Measurements from ENCODE around the gene SCGB1A1. TPM values are rescaled to one million over a fixed set of nuclear protein-coding genes. Genes with fewer than 3 reads are reported as not detected.
A peak's percentile ranks its signal among the peaks of the same experiment; 100 is the strongest.

SCGB1A1 gene, protein sequence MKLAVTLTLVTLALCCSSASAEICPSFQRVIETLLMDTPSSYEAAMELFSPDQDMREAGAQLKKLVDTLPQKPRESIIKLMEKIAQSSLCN
- total RNA-seq (not detected), polyA plus RNA-seq (not detected)
- long read RNA-seq, donor 1: 0 reads
- long read RNA-seq, donor 2: 0 reads
- long read RNA-seq, donor 3: 0 reads

DNA sequence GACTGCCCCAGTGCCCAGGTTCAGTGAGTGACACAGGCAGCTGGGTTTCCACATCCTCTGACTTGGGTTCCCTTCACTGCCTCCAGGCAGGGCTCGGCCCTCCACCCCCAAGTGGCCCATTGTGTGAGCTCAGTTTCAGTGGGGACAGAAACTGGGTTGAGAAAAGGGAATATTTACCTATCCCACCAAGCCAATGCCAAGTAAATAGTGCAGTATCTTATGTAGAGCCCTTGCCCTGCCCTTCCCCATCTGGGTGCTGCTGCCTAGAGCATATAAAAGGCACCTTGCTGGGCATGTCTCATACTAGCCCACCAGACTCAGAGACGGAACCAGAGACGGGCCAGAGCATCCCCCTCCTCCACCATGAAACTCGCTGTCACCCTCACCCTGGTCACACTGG lies at the start of gene SCGB1A1:
Gene SCGB1A1 (plus strand): TSS at position 301 of the 400 bp plus-strand sequence. CDS start 63 bp downstream, at position 364.
- no peak for TF ChIP-seq POLR2A (IDR thresholded peaks at IDR 0.05)
- TF ChIP-seq, protein P1, sequence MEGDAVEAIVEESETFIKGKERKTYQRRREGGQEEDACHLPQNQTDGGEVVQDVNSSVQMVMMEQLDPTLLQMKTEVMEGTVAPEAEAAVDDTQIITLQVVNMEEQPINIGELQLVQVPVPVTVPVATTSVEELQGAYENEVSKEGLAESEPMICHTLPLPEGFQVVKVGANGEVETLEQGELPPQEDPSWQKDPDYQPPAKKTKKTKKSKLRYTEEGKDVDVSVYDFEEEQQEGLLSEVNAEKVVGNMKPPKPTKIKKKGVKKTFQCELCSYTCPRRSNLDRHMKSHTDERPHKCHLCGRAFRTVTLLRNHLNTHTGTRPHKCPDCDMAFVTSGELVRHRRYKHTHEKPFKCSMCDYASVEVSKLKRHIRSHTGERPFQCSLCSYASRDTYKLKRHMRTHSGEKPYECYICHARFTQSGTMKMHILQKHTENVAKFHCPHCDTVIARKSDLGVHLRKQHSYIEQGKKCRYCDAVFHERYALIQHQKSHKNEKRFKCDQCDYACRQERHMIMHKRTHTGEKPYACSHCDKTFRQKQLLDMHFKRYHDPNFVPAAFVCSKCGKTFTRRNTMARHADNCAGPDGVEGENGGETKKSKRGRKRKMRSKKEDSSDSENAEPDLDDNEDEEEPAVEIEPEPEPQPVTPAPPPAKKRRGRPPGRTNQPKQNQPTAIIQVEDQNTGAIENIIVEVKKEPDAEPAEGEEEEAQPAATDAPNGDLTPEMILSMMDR (IDR thresholded peaks at IDR 0.05): no peak
- ATAC-seq: no peak
- Histone ChIP-seq H3K27me3 (no peaks in the 10 kb centered on the region), H3K4me1 (peaks cover 0 to 14% (median 6%) of the 10 kb centered on the region in 12 donors), H3K4me3 (peak within 1 kb of the TSS in 1 of 12 donors; percentile 7), H3K36me3 (no peaks in the 10 kb centered on the region), H3K27ac (peak within 1 kb of the TSS in 9 of 12 donors; percentile 31 to 77 (median 59)), H3K9me3 (no peaks in the 10 kb centered on the region)
- 75 to 95% (median 85%) methylated on average over 4 of the region's 4 CpGs for WGBS, 4 donors
- DNase-seq: no peak
- intact Hi-C loops (cut with DNase I): no loop called here

DNA sequence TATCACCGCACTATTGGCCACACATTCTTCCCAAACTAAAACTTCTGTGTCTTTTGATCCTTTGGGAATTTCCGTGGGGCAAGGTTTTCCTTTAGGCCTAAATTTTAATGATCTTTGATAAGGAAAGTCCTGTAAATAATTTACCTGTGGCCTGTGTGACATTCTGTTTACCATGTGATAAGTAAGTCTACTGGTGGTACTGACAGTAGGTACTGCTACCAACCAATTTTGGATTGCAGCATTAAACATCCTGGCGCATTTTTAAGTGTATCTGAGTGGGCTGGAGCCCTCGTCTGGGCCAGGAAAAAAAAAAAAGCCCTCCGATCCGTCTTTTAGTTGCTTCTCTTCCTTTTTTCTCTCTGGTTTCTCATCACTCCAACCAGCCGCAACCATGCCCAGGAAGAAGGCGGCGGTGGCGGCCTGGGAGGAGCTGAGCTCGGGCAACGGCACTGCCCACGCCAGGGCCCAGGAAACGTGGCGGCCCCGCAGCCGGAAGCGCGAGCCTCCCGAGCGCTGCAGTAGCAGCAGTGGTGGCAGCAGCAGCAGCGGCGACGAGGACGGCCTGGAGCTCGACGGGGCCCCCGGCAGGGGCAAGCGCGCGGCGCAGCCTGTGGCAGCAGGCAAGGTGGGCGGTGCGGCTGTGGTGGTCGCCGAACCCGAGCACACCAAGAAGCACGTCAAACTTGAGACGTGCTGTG lies 47.9 kb upstream of the SCGB1A1 start:
- Histone ChIP-seq H3K27ac (peak overlapping the region in 1 of 12 donors; percentile 70), H3K36me3 (no peaks in the 10 kb centered on the region), H3K4me3 (peak overlapping the region in 1 of 12 donors; percentile 43), H3K4me1 (no peaks in the 10 kb centered on the region), H3K9me3 (peaks cover 0 to 3% (median 0%) of the 10 kb centered on the region in 12 donors), H3K27me3 (no peaks in the 10 kb centered on the region)
- DNase-seq: peak in 2 of 5 donors; percentile 45 to 57
- 67 to 83% (median 74%) methylated on average over 38 to 39 of the region's 39 CpGs for WGBS, 4 donors
- intact Hi-C loops (cut with DNase I): loop anchor here in 4 of 10 donors (5.0 to 10.0 kb wide), 3 partner anchors 196 to 576 kb away; partner anchors contain the start of genes FEN1 (in 1 of the 4) and TMEM258 (in 1 of the 4)
- TF ChIP-seq, protein P1 (IDR thresholded peaks at IDR 0.05): no peak
- TF ChIP-seq POLR2A (IDR thresholded peaks at IDR 0.05): no peak
- peak in 1 of 4 donors; percentile 22 for ATAC-seq

DNA sequence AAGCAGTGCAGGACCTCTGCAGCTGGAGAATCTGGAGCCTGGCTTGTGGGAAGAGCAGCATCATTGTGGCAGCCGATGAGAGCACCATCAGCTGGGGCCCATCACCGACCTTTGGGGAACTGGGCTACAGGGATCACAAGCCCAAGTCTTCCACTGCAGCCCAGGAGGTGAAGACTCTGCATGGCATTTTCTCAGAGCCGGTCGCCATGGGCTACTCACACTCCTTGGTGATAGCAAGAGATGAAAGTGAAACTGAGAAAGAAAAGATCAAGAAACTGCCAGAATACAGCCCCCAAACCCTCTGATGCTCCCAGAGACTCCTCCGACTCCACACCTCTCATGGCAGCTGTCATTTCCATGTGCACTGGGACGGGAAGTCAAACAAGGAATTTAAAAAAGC lies 46.0 kb upstream of the SCGB1A1 start:
- intact Hi-C loops (cut with DNase I): loop anchor here in 4 of 10 donors (5.0 to 10.0 kb wide), 3 partner anchors 198 to 578 kb away; partner anchors contain the start of genes FEN1 (in 1 of the 4) and TMEM258 (in 1 of the 4)
- Histone ChIP-seq H3K27me3 (no peaks in the 10 kb centered on the region), H3K4me1 (no peaks in the 10 kb centered on the region), H3K4me3 (no peak overlapping the region), H3K27ac (no peak overlapping the region), H3K9me3 (peaks cover 0 to 3% (median 0%) of the 10 kb centered on the region in 12 donors), H3K36me3 (no peaks in the 10 kb centered on the region)
- DNase-seq: no peak
- 84 to 92% (median 87%) methylated on average over 4 to 6 of the region's 6 CpGs for WGBS, 4 donors
- ATAC-seq: no peak
- no peak for TF ChIP-seq POLR2A (IDR thresholded peaks at IDR 0.05)
- TF ChIP-seq, protein P1 (IDR thresholded peaks at IDR 0.05): no peak
